ENCODE results near the gene CNPY1.

GRCh38 chr7:155508376-155509358, 37.7 kb downstream of the CNPY1 start:
- TF ChIP-seq EP300 (IDR thresholded peaks at IDR 0.05; ENCODE audit: borderline replicate concordance) (no peak), TEAD4 (IDR thresholded peaks at IDR 0.05) (no peak), EGR1 (IDR thresholded peaks at IDR 0.05) (no peak), NFIC (IDR thresholded peaks at IDR 0.05) (no peak), TCF12 (IDR thresholded peaks at IDR 0.05; ENCODE audit: low read depth) (no peak), CEBPB (IDR thresholded peaks at IDR 0.05) (no peak)
